Stomach (tissue), 9 donors: Measurements from ENCODE around the gene NRIP3. TPM values are rescaled to one million over a fixed set of nuclear protein-coding genes. Genes with fewer than 3 reads are reported as not detected.
"Not testable (repeated sequence)": the region's sequence is repeated elsewhere in the genome, so short reads cannot be mapped to it uniquely, and the experiment has no call there.

ENCODE experiments used
- DNase-seq, 2 donors: peaks; one replicate each; pipeline versions ENCODE4 v3.0.0 to v3.0.0-alpha.2; 2013 to 2019
- H3K27ac ChIP-seq, 5 donors: fragments of 200-600 bp in 4 of 5; sonication (generic) in 4 of 5; one replicate each; pipeline ENCODE4 v1.5.1; 2013 to 2019; ENCODE audit warnings: mild to moderate bottlenecking in 1 of 5, moderate library complexity in 1 of 5
- H3K27me3 ChIP-seq, 3 donors: fragments of 200-600 bp; sonication (generic); one replicate each; pipeline ENCODE4 v1.5.1; 2017 to 2019; ENCODE audit warnings: mixed run types in 1 of 3
- H3K36me3 ChIP-seq, 4 donors: fragments of 200-600 bp; sonication (generic); 1 replicate in 3 of 4; 2 replicates in 1 of 4; pipeline ENCODE4 v1.5.1; 2016 to 2019
- H3K4me1 ChIP-seq, 4 donors: fragments of 200-600 bp; sonication (generic); one replicate each; pipeline ENCODE4 v1.5.1; 2016 to 2019
- H3K4me3 ChIP-seq, 4 donors: fragments of 200-600 bp; sonication (generic) in 3 of 4; one replicate each; pipeline ENCODE4 v1.5.1; 2016 to 2019; ENCODE audit warnings: mild to moderate bottlenecking in 1 of 4
- H3K9me3 ChIP-seq, 4 donors: fragments of 200-600 bp; sonication (generic); one replicate each; pipeline ENCODE4 v1.5.1; 2016 to 2019
- CTCF ChIP-seq, 7 experiments: fragments of 450-650 bp in 4 of 7; fragments of 200-600 bp in 3 of 7; sonication (generic) in 3 of 7; IDR thresholded peaks; one replicate each; pipeline ENCODE4 v1.5.1; 2016 to 2019; ENCODE audit warnings: antibody characterized with exemption in 7 of 7, control low read depth in 2 of 7, mild to moderate bottlenecking in 1 of 7
- EP300 ChIP-seq: sonication (generic); formaldehyde crosslinking; IDR thresholded peaks from one replicate; pipeline ENCODE4 v1.6.1; 2017; ENCODE audit warnings: antibody characterized with exemption
- POLR2A ChIP-seq, 4 donors: fragments of 450-650 bp; IDR thresholded peaks; one replicate each; pipeline ENCODE4 v1.6.1; 2016; ENCODE audit warnings: antibody characterized with exemption in 4 of 4, control low read depth in 2 of 4, mild to moderate bottlenecking in 1 of 4, moderate library complexity in 1 of 4
- POLR2AphosphoS5 ChIP-seq, 3 donors: sonication (generic); formaldehyde crosslinking; IDR thresholded peaks; one replicate each; pipeline ENCODE4 v1.6.1; 2016; ENCODE audit warnings: antibody characterized with exemption in 3 of 3
- WGBS, 5 donors: extraction: QIAGEN DNeasy Blood & Tissue Kit in 3 of 5; methylation state at CpG; one replicate each; pipeline versions ENCODE4 v1.1.5 to v1.1.7; 2013 to 2018; 5-methylcytosine and 5-hydroxymethylcytosine counted together
- intact Hi-C: fragments of 100-400 bp; cut with DNase I; formaldehyde crosslinking; loops from one replicate; pipeline ENCODE4 v1.15.1; 2023; ENCODE audit warnings: low total_unique reads
- polyA plus RNA-seq, 3 donors: library from polyadenylated mRNA; stranded (reverse); fragments of 200-250 nt; gene quantifications; one replicate each; pipeline ENCODE4 v1.2.3, GENCODE V29; 2013
- total RNA-seq, 5 donors: library from RNA; depleted of rRNA; stranded (reverse); fragments of >200 nt; gene quantifications; one replicate each; pipeline versions ENCODE4 v1.1.0 to v1.2.3, GENCODE V29; 2014 to 2016
- donor health status: healthy with polysubstance abuse.
- donor health status: Bipolar disorder and iron deficiency.
- donor health status: healthy.

Gene NRIP3
- total and polyA plus RNA-seq, 8 donors = 0.33 to 3.9 (median 1.6) TPM; not detected in 2

- Histone ChIP-seq H3K4me3 (no peak overlapping the region), H3K36me3 (no peaks in the 10 kb centered on the region), H3K4me1 (no peaks in the 10 kb centered on the region), H3K27me3 (no peaks in the 10 kb centered on the region), H3K27ac (no peak overlapping the region), H3K9me3 (no peaks in the 10 kb centered on the region)
- intact Hi-C loops = no loop called here
- no peak for DNase-seq
- no peak for TF ChIP-seq CTCF (IDR thresholded peaks at IDR 0.05)
- no peak for TF ChIP-seq POLR2A (IDR thresholded peaks at IDR 0.05)
- no peak for TF ChIP-seq EP300
- TF ChIP-seq POLR2AphosphoS5 (IDR thresholded peaks at IDR 0.05) = no peak
- WGBS, 5 donors = 75 to 88% (median 87%) methylated on average over 2 of the region's 2 CpGs
Measured at GRCh38 chr11:8983552-8983951, 20.2 kb downstream of the NRIP3 start.

GRCh38 chr11:8980485-8980884 is 23.3 kb downstream of the NRIP3 start:
- Histone ChIP-seq H3K36me3 (no peaks in the 10 kb centered on the region), H3K4me1 (no peaks in the 10 kb centered on the region), H3K27me3 (no peaks in the 10 kb centered on the region), H3K27ac (no peak overlapping the region), H3K4me3 (no peak overlapping the region), H3K9me3 (no peaks in the 10 kb centered on the region)
- 69 to 87% (median 79%) methylated on average over 3 of the region's 3 CpGs for WGBS, 5 donors
- intact Hi-C loops = no loop called here
- DNase-seq = no peak
- no peak for TF ChIP-seq POLR2AphosphoS5 (IDR thresholded peaks at IDR 0.05)
- TF ChIP-seq POLR2A (IDR thresholded peaks at IDR 0.05) = no peak
- TF ChIP-seq CTCF (IDR thresholded peaks at IDR 0.05) = no peak
- no peak for TF ChIP-seq EP300

- H3K4me1 ChIP-seq, H3K4me3 ChIP-seq, H3K36me3 ChIP-seq, H3K9me3 ChIP-seq, H3K27me3 ChIP-seq, H3K27ac ChIP-seq, DNase-seq, intact Hi-C loops: not testable (repeated sequence)
- WGBS, 5 donors = 83 to 97% (median 88%) methylated on average over 4 to 5 of the region's 7 CpGs
Measured at GRCh38 chr11:8979365-8979764, 24.4 kb downstream of the NRIP3 start.

- 70 to 81% (median 79%) methylated on average over 3 of the region's 3 CpGs for WGBS, 5 donors
- TF ChIP-seq EP300 = no peak
- TF ChIP-seq POLR2A (IDR thresholded peaks at IDR 0.05) = no peak
- no peak for TF ChIP-seq POLR2AphosphoS5 (IDR thresholded peaks at IDR 0.05)
- TF ChIP-seq CTCF (IDR thresholded peaks at IDR 0.05) = no peak
- Histone ChIP-seq H3K4me1 (no peaks in the 10 kb centered on the region), H3K36me3 (no peaks in the 10 kb centered on the region), H3K4me3 (no peak overlapping the region), H3K9me3 (no peaks in the 10 kb centered on the region), H3K27me3 (no peaks in the 10 kb centered on the region), H3K27ac (no peak overlapping the region)
- no peak for DNase-seq
- intact Hi-C loops = no loop called here
Measured at GRCh38 chr11:8973121-8973520, 30.7 kb downstream of the NRIP3 start.

- Histone ChIP-seq H3K27ac (no peak overlapping the region), H3K4me3 (no peak overlapping the region), H3K27me3 (no peaks in the 10 kb centered on the region), H3K4me1 (no peaks in the 10 kb centered on the region), H3K36me3 (peaks cover 0 to 11% (median 3%) of the 10 kb centered on the region in 4 donors), H3K9me3 (no peaks in the 10 kb centered on the region)
- DNase-seq = no peak
- TF ChIP-seq POLR2AphosphoS5 (IDR thresholded peaks at IDR 0.05) (no peak), POLR2A (IDR thresholded peaks at IDR 0.05) (no peak), EP300 (no peak), CTCF (IDR thresholded peaks at IDR 0.05) (no peak)
- WGBS, 5 donors = 58 to 92% (median 77%) methylated on average over 1 of the region's 1 CpG
- intact Hi-C loops = no loop called here
Measured at GRCh38 chr11:8971924-8972316, 31.9 kb downstream of the NRIP3 start.
